Suprapubic skin (tissue), 3 donors: ENCODE data around the gene DROSHA.

ENCODE experiments used
- EP300 ChIP-seq: sonication (generic); formaldehyde crosslinking; IDR thresholded peaks from one replicate; pipeline ENCODE4 v1.6.1; 2017; ENCODE audit warnings: antibody characterized with exemption
- POLR2A ChIP-seq, 2 donors: fragments of 450-650 bp; IDR thresholded peaks; one replicate each; pipeline ENCODE4 v1.6.1; 2017; ENCODE audit warnings: antibody characterized with exemption in 2 of 2, mild to moderate bottlenecking in 2 of 2, moderate library complexity in 2 of 2
- TF ChIP-seq, protein P1 (sequence below), 2 donors: fragments of 200-600 bp in 1 of 2; fragments of 450-650 bp in 1 of 2; sonication (generic) in 1 of 2; IDR thresholded peaks; one replicate each; pipeline ENCODE4 v1.5.1; 2016 to 2019; ENCODE audit warnings: antibody characterized with exemption in 2 of 2, mild to moderate bottlenecking in 1 of 2, moderate library complexity in 1 of 2

DNA sequence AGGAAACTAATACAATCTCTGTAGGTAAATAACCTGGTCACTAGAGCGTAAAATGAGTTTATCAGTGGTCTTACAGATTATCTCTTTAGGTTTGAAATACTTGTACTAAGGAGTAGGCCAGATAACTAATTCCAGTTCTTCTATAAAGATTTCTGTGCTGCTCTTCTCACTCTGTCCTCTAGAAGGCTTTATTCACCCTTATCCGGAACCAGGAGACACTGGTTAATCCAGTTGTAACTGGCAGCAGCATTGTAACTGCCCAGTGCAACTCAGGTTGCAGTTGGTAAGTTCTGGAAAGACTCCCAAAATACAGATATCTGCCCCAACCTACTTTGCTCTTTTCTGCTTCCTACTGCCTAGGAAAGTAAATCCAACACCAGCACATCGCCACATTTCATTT is 20.0 kb upstream of the DROSHA start:
- TF ChIP-seq EP300 = no peak
- TF ChIP-seq, protein P1, sequence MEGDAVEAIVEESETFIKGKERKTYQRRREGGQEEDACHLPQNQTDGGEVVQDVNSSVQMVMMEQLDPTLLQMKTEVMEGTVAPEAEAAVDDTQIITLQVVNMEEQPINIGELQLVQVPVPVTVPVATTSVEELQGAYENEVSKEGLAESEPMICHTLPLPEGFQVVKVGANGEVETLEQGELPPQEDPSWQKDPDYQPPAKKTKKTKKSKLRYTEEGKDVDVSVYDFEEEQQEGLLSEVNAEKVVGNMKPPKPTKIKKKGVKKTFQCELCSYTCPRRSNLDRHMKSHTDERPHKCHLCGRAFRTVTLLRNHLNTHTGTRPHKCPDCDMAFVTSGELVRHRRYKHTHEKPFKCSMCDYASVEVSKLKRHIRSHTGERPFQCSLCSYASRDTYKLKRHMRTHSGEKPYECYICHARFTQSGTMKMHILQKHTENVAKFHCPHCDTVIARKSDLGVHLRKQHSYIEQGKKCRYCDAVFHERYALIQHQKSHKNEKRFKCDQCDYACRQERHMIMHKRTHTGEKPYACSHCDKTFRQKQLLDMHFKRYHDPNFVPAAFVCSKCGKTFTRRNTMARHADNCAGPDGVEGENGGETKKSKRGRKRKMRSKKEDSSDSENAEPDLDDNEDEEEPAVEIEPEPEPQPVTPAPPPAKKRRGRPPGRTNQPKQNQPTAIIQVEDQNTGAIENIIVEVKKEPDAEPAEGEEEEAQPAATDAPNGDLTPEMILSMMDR (IDR thresholded peaks at IDR 0.05) = no peak
- no peak for TF ChIP-seq POLR2A (IDR thresholded peaks at IDR 0.05)
